NT2/D1 (cell line): Measurements from ENCODE around the gene PHACTR1.

Experiments used
- DNase-seq: peaks from one replicate; pipeline ENCODE4 v3.0.0-alpha.2; 2011; ENCODE audit warnings: low read depth, low spot score
- H3K27me3 ChIP-seq: 2 replicates; pipeline ENCODE4 v1.6.0; 2011; ENCODE audit warnings: mild to moderate bottlenecking; ENCODE audit not compliant: insufficient read length, insufficient read depth
- H3K36me3 ChIP-seq: 2 replicates; pipeline ENCODE4 v1.6.1; 2011; ENCODE audit warnings: mild to moderate bottlenecking, low read length, mixed read lengths; ENCODE audit not compliant: insufficient read depth, insufficient read length
- H3K4me1 ChIP-seq: 2 replicates; pipeline ENCODE4 v1.5.1; 2011; ENCODE audit not compliant: insufficient read depth, insufficient read length
- H3K4me3 ChIP-seq: 2 replicates; pipeline ENCODE4 v1.5.1; 2011; ENCODE audit warnings: low read depth; ENCODE audit not compliant: insufficient read length
- H3K9ac ChIP-seq: 2 replicates; pipeline ENCODE4 v1.6.0; 2011; ENCODE audit warnings: low read depth; ENCODE audit not compliant: insufficient read length
- H3K9me3 ChIP-seq: 2 replicates; pipeline ENCODE4 v1.5.1; 2011; ENCODE audit warnings: mild to moderate bottlenecking, low read length; ENCODE audit not compliant: insufficient read depth
- SUZ12 ChIP-seq: IDR thresholded peaks from 2 replicates; pipeline ENCODE4 v1.6.1; 2011; ENCODE audit not compliant: insufficient read length, insufficient read depth; ENCODE audit errors: extremely low read depth
- YY1 ChIP-seq: IDR thresholded peaks from 2 replicates; pipeline ENCODE4 v1.6.1; 2011; ENCODE audit not compliant: insufficient read length, insufficient read depth
- ZNF274 ChIP-seq: IDR thresholded peaks from 2 replicates; pipeline ENCODE4 v1.6.1; 2011; ENCODE audit warnings: mild to moderate bottlenecking, low read depth, low read length

The PHACTR1 gene

DNA sequence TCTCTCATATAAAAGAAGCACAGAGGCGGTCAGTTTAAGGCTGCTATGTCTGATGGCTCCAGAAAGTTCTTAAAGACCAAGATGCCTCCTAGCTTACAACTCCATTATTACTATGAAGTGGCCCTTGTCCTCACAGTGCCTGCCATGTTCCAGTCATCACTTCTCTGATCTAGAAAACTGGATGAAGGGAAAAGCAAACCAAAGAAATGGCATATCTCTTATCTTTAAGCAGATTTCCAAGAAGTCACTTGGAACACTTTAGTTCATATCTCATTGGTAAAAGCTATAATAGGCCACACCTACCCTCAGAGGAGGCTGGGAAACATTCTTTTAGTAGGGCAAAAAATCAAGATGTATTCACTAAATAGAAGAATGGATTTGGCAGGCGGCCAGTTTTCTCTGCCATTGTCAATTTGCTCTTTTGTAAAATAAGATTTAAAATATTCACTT lies 322.2 kb downstream of the PHACTR1 start:
- no peak for TF ChIP-seq ZNF274
- TF ChIP-seq SUZ12 = no peak
- TF ChIP-seq YY1 = no peak

DNA sequence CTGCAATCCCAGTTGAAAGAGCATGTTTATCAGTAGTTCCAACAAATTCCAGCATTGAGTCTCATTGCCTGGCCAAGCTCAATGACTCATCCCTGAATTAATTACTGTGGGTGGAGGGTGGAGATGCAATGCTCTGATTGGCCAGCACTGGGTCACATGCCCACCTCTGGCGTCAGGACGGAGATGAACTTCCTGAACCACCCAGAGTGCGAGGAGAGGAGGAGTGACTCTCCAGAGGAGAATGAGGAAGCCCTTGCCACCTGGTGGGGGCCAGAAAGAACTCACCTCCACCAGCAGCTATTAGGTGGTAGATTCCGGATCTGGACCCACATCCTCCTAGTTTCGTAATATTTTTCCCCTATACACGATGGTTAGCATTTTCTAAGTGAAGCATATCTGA lies 327.8 kb downstream of the PHACTR1 start:
- TF ChIP-seq ZNF274 (no peak), SUZ12 (no peak), YY1 (no peak)
- DNase-seq = peak; percentile 15

More for the DNA sequence above, 322.2 kb downstream of the PHACTR1 start:
- no peak for DNase-seq
- H3K4me3 ChIP-seq = no peak overlapping the region
- H3K4me1 ChIP-seq = no peaks in the 10 kb centered on the region
- H3K36me3 ChIP-seq = no peaks in the 10 kb centered on the region
- H3K9me3 ChIP-seq = no peaks in the 10 kb centered on the region
- no peaks in the 10 kb centered on the region for H3K27me3 ChIP-seq
- no peak overlapping the region for H3K9ac ChIP-seq

DNA sequence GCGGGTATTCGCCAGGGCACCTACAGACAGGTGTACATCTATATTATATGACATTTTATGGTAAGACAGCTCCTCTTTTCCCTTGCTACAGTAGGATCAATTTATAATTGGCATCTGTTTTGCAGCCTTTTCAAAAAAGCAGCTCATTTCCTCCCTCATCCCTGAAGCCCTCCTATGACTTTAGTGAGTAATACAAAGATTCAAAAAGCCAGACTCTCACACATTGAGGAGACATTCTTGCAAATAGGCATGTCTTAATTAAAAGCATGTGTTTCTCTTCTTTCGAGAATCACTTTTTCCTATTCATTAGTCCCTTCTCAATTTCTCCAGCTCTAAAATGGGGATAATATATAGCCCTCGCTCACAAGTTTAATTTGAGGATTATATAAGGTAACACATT lies 328.3 kb downstream of the PHACTR1 start:
- Histone ChIP-seq H3K4me3 (no peak overlapping the region), H3K9ac (no peak overlapping the region), H3K4me1 (no peaks in the 10 kb centered on the region), H3K9me3 (no peaks in the 10 kb centered on the region), H3K27me3 (no peaks in the 10 kb centered on the region), H3K36me3 (no peaks in the 10 kb centered on the region)
- no peak for DNase-seq
- TF ChIP-seq YY1 = no peak
- no peak for TF ChIP-seq ZNF274
- TF ChIP-seq SUZ12 = no peak

More for the DNA sequence above, 327.8 kb downstream of the PHACTR1 start:
- H3K4me1 ChIP-seq = no peaks in the 10 kb centered on the region
- no peaks in the 10 kb centered on the region for H3K27me3 ChIP-seq
- H3K9ac ChIP-seq = no peak overlapping the region
- H3K36me3 ChIP-seq = no peaks in the 10 kb centered on the region
- no peak overlapping the region for H3K4me3 ChIP-seq
- no peaks in the 10 kb centered on the region for H3K9me3 ChIP-seq

DNA sequence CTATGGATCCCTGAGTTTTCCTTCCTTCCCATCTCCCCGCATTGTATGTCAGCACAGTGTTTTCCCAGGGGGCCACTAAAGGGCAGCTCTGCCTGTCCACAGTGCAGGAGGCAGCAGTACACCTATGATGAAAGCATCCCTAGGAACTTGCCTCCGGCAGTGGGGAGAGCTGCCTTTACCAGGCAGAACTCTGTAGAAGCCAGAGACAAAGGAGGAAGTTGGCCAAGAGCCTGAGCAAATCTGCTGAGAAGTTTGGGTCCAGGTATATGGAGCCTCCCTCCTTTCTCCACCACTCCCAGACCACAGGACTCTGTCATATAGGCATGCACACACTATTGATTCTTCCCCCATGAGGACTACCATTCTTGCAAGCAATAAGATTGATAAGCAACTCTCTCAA lies 329.1 kb downstream of the PHACTR1 start:
- TF ChIP-seq SUZ12 = no peak
- TF ChIP-seq YY1 = no peak
- no peak for TF ChIP-seq ZNF274
- Histone ChIP-seq H3K9me3 (no peaks in the 10 kb centered on the region), H3K27me3 (no peaks in the 10 kb centered on the region), H3K4me1 (no peaks in the 10 kb centered on the region), H3K9ac (no peak overlapping the region), H3K4me3 (no peak overlapping the region), H3K36me3 (no peaks in the 10 kb centered on the region)
- DNase-seq = no peak

DNA sequence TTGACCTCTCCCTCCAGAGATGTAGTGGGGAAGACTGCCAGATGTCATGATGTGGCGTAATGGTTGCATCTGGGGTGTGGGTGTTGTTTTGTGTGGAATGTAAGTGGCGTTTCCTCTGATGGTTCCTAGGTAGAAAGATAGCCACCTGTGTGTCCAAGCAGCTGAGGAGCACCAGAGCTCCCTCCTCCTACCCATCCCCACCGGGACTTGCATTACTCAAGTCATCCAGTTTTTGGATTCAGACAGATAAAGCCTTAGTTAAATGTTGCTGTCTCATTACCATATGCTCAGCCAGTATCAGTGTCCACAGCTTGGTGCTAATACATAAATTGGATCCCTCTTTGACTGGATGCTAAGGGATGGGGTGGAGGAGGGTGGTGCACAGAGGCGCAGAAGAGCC lies 329.5 kb downstream of the PHACTR1 start:
- DNase-seq = no peak
- Histone ChIP-seq H3K4me3 (no peak overlapping the region), H3K4me1 (no peaks in the 10 kb centered on the region), H3K9me3 (no peaks in the 10 kb centered on the region), H3K9ac (no peak overlapping the region), H3K36me3 (no peaks in the 10 kb centered on the region), H3K27me3 (no peaks in the 10 kb centered on the region)
- TF ChIP-seq SUZ12 (no peak), YY1 (no peak), ZNF274 (no peak)

DNA sequence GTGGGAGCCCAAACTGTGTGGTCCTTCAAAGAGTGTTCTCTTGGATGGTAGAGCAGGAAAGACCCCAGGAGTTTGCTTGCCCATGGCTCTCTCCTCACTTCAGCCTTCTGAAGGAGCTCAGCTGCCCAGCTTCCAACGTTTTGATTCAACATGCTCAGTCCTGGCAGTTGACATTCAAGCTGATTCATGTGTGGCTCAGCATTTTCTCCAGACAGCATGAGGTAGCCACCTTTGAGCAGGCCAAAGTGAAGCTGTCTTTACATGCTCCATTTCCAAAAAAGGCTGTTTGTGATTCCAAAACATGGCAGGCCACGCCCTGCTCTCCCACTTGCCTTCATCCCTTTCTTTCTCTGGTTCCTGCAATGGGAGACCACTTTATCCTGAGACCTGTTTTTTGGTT lies 331.5 kb downstream of the PHACTR1 start:
- Histone ChIP-seq H3K27me3 (no peaks in the 10 kb centered on the region), H3K9ac (no peak overlapping the region), H3K4me1 (no peaks in the 10 kb centered on the region), H3K36me3 (no peaks in the 10 kb centered on the region), H3K9me3 (no peaks in the 10 kb centered on the region), H3K4me3 (no peak overlapping the region)
- no peak for TF ChIP-seq SUZ12
- TF ChIP-seq YY1 = no peak
- TF ChIP-seq ZNF274 = no peak
- DNase-seq = no peak

DNA sequence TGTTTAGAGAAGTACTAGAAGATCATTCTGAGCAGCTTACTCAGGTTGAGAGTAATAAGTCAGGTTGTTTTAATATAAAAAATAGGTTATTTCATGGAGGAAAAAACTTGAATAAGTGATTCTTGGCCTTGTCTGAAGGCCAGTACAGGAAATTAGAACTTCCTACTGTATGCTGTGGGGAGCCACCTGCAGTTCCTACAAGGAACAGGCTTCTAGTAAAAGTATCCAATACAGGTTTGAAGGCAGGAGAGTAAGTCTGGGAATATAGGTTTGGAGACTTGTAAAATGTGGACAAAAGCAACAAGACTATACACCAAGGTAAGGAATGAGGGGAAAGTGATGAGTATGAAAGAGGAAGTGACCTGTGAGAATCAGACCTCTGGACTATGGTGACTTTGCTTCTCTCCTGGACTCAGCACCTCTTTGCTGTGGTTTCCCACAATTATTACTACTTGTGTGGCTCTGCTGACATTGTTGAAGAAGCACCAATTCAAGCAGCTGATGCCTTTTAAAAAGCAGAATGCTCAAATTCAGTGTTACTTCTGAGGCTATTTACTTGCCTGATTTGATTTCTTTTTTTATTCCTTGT lies 333.2 kb downstream of the PHACTR1 start:
- Histone ChIP-seq H3K9me3 (no peaks in the 10 kb centered on the region), H3K4me1 (no peaks in the 10 kb centered on the region), H3K9ac (no peak overlapping the region), H3K27me3 (no peaks in the 10 kb centered on the region), H3K36me3 (no peaks in the 10 kb centered on the region), H3K4me3 (no peak overlapping the region)
- DNase-seq = no peak
- no peak for TF ChIP-seq YY1
- TF ChIP-seq SUZ12 = no peak
- TF ChIP-seq ZNF274 = no peak
